ENCODE results near the gene TRAP1.
A peak's percentile ranks its signal among the peaks of the same experiment; 100 is the strongest.

The TRAP1 gene

DNA sequence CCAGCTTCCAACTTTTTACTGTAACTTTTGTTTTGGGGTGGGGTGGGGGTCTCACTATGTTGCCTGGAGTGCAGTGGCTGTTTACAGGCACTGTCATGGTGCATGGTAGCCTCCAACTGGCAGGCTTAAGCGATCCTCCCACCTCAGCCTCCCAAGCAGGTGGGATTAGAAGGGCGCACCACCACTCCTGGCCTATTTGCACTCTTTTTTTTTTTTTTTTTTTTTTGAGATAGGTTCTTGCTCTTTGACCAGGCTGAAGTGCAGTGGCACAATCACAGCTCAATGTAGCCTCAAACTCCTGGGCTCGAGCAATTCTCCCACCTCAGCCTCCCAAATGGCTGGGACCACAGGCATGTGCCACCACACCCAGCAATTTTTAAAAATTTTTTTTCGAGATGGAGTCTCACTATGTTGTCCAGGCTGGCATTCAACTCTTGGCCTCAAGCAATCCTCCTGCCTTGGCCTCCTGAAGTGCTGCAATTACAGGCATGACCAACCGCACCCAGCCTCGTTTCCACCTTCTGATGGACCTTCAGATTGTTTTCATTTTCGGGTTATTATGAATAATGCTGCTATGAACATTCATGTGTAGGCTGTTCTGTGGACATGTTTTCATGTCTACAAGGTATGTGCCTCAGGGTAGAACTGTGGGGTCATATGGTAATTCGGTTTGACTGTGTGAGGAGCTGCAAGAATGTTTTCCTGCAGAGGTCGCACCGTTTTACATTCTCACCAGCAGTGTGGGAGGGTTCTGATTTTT lies 10.9 kb downstream of the TRAP1 start:
- DNase-seq, result no peak

DNA sequence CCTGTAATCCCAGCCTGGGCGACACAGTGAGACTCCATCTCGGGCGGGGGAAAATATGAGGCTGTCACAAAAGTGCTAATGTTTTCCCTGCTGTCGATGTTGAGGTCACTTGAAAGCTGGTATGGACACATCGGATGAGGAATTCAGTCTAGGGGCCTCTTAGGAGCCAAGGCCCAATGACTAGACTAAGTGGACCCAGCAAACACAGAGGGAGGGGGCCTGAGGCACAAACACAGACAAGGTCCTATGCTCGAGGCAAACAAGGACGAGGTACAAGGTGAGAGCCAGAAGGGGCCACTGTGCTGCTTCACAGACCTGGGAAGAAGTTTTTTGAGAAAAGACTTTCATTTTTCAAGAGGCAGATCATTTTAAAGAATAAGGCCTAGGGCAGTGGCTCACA lies 15.2 kb downstream of the TRAP1 start:
- no peak for DNase-seq

DNA sequence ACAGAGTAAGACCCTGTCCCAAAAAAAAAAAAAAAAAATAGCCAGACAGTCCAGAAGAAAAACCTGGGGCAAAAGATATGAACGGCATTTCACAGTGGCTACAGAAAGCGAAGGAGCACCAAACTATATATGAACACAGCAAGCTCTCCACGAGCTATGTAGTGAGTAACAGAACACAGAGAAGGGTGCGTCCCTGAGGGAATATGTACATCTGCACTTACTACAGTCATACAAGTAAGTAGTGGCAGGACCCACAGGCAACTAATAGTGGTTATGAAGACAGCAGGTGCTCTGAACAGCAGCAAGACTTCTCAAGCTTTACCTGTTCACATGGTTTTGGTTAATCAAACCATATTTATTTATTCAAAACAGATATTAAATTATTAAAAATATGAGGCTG lies 15.8 kb downstream of the TRAP1 start:
- DNase-seq, result no peak

DNA sequence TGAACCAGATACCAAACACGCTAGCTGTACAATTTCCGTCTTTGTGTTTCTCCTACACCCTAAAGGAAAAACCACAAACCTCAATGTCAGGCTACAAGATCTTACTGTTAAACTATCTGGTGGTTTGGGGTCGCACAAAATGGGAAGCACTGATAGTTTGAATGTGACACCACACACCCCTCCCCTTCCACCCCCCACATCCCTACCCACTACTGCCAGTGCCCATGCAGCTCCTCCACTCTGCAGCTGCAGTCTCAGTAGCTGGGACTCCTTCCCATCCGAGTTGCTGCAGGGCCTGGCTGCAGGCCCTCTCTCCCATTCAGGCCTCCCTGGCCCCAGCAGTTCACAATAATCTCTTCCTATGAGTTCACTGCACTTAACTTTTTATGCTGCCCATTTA lies 18.4 kb downstream of the TRAP1 start:
- no peak for DNase-seq

DNA sequence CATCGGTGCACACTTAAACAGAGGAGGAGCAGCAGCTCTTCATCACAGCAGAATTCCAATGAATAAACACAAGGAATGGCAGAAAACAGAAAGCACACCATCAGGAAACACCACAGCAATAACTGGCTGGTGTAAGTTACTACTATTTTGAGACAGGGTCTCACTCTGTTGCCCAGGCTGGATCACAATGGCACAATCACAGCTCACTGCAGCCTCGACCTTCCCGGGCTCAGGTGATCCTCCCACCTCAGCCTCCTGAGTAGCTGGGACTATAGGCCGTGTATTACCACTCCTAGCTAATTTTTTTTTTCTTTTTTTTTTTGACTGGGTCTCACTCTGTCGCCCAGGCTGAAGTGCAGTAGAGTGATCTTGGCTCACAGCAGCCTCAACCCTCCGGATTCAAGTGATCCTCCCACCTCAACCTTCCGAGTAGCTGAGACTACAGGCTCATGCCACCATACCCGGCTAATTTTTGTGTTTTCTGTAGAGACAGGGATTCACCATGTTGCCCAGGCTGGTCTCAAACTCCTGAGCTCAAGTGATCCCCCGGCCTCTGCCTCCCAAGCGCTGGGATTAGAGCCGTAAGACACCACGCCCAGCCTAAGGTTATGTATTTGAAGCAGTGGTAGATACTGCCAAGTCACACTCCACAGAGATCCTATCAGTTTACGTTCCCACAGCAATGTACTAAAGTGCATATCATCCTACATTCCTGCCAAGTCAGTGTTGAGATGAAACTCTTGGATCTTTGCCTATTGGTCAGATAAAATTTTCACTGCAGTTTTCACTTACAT lies 20.7 kb downstream of the TRAP1 start:
- DNase-seq, result no peak

DNA sequence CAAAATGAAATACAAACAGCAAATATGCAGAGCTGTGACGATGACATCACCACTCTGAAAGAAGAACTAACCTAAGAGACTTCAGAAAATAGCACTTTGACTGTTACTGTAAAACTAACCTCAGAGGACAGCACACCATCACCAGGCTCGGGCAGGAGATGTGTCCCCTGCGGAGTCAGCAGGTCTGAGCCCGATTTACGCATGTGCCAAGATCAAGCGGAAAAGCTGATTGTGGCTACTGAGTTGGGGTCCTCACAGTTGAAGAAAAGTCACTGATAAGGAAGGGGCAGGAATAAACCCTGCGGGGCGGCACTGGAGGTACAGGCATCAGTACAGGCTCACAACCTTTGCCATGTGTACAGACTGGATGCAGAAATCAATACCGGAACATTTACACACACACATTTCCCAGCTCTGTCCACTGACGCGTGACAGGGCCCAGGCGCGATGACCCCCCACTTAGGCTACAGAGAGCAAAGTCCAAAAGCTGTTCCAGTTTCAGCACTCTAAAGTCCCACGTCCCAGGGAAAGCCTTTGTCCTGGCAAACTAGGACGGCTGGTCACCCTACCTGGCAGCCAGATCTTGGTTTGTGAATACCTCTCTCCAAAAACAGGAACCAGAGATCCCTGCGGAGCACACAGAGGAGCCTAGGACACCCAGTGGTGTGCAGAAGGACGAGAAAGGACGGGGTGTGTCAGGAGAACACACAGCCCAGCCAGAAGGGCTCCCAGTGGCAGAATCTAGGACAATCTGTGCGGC lies 21.5 kb downstream of the TRAP1 start:
- DNase-seq, result no peak

DNA sequence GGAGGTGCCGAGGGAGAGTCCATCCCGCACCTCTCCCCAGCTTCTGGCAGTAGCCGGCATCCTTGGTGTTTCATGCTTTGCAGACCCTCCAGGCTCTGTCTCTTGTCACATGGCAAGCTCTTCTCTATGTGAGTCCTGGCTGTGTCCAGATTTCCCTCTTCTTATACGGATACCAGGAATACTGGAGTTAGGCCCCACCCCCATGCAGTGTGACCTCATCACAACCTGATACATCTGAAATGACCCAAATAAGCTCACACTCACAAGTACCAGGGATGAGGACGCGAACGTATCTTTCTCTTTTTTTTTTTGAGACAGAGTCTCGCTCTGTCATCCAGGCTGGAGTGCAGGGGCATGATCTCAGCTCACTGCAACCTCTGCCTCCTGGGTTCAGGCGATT lies 23.3 kb downstream of the TRAP1 start:
- DNase-seq, result no peak

DNA sequence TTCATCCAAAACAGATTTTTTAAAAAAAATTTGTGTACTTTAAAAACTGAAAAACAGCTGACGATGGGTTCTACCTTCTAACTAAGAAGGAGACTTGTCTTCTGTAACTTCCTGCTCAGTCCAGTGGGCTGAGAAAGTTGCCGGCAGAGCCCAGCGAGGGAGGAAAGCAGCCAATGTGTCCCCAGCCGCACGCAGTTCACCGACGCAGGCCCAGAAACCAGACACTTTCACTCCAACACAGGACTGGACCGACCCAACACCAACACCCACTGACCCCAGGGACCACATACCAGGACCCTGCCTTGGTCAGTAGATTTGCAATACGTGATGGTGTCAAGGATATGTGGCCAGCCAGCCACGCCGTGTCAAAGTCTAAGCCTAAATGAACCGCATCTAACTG lies 25.6 kb downstream of the TRAP1 start:
- DNase-seq, result no peak

DNA sequence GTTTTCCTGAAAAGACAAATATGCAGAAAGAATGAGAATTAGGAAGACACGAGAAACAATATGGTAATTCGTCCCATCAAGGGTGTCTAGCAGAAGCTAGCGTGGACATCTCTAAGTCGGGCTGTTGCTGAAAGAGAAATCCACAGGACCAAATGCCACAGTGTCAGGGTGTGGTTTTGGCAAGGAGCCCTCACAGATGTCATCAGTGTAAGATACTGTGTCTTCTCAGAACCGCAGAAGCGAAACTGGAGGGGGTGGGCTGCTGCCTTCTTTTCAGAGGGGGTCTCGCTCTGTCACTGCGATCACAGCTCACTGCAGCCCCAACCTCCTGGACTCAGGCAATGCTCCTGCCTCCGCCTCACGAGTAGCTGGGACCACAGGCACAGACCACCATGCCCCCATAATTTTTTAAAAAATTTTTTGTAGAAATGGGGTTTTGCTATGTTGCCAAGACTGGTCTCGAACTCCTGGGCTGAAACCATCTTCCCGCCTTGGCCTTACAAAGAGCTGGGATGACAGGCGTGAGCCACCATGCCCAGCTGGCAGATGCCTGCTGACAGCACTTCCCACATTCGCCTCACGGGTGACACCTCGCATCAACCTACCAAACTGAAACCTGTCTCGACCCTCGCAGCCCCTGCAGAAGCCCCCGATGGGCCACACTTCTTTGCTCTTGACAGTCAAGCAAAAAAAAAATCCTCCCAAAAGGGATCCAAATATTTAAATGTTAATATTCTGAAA lies 26.2 kb downstream of the TRAP1 start:
- no peak for DNase-seq

DNA sequence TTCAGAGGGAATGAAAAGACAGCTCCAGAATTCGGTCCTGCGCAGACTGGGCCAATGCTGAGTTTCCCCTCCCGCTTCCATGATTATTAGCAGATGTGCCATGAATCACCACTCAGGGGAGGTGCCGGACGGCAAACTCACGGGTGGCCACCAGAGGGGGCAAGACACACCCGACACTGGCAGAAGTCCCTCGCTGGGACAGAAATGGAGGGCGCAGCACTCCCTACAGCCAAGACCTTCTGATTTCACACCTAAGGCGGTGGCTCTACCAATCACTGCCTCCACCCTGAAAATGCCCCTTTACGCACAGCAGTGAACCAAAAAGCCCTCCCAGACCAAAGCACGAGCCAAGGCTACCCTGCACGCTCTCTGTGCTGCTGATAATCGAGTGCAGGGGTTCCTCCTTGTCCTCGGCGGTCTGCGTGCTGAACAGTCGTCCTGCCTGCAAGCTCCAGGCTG lies 26.8 kb downstream of the TRAP1 start:
- DNase-seq, result peak; percentile 31

DNA sequence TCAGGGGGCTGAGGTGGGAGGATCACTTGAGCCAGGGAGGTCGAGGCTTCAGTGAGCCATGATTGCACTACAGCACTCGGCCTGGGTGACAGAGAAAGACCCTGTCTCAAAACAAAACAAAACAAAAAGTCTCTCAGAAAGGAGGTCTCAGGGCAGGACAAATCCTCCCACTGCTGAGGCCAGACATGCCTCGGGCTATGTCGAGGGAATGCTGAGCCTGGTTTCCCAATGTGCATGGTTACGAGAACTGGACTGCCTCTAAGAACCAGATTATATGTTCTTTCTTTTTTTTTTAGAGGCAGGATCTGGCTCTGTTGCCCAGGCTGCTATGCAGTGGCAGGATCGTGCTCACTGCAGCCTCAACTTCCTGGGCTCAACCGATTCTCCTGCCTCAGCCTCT lies 27.6 kb downstream of the TRAP1 start:
- no peak for DNase-seq

DNA sequence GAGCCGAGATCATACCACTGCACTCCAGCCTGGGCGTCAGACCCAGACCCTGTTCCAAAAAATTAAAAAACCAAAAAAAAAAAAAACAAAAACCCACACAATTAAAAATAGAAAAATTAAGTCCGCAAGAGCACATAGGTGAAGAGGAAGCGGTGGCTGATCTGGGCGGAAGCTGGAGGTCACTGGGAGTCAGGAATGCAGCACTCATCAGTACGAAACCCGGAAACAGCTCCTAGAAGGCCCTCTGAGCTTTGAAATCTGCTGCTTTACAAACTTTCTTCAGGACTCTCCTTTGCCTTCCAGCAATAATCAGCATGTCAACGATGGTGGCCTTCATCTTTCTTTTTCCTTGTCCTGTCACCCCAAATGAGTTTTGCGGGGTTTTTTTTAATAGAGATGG lies 29.5 kb downstream of the TRAP1 start:
- no peak for DNase-seq

DNA sequence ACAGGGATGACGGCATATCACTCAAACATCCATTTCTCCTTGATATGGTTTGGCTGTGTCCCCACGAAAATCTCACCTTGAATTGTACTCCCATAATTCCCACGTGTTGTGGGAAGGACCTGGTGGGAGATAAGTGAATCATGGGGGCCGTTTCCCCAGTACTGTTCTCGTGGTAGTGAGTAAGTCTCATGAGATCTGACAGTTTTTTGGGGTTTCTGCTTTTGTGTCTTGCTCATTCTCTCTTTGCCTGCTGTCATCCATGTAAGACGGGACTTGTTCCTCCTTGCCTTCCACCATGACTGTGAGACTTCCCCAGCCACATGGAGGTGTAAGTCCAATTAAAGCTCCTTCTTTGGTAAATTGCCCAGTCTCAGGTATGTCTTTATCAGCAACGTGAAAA lies 30.3 kb downstream of the TRAP1 start:
- DNase-seq, result no peak

DNA sequence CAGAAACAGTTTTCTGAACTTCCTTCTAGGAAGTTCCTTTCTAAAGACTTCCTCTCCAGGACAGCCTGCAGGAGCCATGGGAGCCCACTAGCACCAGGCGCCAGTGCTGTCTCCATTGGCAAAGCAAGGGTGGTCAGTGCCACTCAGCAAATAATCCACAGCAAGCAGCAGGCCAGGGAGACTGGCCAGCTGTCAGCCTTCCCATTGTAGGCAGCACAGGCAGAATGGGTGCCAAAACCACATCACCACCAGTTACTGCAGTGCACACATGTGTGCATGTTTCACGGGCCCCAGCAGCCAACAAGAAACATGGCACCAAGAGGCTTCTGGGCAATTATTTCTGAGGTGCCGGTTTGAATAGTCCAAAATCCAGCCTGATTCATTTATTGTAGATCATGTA lies 36.1 kb downstream of the TRAP1 start:
- no peak for DNase-seq

DNA sequence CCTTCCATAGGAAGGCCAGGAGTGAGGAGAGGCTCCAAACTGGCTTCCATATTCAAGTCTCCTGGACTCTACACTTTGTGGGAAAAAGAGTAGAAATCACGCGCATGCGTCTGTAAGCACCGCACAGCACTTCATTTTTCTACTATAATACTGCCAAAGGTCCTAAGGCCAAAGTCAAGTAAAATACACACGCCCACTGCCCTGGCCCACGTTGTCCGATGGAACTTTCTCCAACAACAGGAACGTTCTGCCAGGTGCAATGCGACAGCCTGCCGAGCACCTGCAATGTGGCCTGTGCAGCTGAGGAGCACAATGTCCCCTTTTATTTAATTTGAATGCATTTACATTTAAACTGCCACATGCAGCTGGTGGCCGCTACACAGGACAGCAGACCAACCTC lies 39.3 kb downstream of the TRAP1 start:
- DNase-seq, result no peak

DNA sequence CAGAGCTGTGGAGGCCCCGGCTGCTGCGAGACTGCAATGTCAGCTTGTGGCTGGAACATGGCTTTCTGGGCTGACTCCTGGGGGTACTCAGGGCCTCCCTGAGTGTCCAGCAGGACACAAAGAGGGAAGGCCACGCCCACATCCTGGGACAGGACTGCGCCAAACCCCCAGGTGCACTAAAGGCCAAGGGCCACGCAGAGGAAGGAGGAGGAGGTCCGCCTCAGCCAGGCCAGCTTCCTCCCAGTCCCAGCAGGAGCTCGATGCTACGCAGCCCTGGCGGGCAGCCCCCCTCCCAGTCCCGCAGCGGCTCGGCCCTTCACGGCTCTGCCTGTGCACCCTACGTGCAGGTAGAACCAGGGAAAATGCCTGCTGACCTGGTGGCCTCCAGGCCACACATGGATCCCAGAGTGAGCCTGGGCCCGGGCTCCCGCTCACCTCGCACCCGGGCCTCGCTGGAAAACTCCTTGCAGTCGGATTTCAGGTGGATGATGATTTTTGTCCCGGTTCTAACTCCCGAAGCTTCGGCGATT lies 41.7 kb downstream of the TRAP1 start:
- no peak for DNase-seq

DNA sequence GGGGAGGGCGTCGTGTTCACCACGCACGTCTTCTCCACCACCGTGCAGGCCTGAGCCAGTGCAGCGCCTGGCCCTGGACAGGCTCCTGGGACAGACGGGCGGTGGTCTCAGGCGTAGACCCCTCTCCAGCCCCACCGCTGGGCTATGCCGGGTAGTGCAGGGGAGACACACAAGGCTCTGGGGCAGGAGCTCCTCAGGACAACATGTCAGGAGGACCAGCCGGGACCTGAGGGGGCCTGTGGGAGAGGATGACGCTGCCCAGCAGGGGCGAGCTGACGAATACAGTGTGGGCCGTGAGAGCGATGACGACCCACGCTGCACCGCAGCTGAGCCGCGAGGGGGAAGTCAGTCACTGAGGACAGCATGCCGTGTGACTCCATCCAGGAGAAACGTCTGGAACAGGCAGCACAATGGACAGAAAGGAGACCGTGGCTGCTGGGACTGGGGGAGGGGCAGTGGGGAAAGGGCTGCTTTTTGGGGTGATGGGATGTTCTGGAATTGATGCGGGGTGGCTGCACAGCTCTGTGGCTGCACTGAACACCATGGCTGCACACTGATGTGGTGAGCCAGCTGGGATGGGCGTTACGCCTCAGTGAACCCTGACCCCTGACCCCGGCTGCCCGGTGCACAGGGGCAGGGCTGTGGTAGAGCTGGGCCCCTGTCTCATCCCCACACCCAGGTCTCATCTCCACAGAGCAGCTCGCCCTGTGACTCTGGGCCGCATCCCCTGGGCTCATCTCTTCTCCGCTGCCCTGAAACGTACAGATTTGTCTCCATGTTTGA lies 42.6 kb downstream of the TRAP1 start:
- no peak for DNase-seq

DNA sequence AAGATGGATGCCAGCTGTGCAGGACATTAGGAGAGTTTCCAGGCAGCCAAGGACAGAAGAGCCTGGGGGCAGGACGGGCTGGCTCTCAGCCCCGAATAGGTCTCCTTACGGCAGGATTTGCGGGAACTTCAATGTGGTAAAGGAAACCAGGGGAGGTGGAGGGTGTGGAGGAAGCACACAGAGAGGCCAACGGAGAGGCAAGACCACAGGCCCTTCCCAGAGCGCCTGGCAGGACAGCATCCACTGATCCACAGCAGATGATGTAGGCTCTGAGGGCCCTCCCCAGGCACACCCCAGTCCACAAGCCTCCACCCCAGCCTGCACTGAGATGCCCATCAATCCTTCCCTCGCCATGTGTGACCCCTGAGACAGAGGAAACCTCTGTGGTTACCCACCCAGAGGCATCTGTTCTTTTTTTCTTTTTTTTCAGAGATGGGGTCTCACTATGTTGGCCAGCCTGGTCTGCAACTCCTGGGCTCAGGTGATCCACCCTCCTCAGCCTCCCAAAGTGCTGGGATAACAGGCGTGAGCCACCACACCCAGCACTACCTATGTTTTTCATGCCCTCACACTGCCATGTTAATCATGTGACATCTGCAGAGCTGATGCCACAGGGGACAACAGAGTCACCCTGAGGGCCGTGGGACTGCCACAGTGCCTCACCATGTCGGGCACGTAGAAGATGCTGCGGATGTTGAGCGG lies 43.5 kb downstream of the TRAP1 start:
- DNase-seq, result no peak

DNA sequence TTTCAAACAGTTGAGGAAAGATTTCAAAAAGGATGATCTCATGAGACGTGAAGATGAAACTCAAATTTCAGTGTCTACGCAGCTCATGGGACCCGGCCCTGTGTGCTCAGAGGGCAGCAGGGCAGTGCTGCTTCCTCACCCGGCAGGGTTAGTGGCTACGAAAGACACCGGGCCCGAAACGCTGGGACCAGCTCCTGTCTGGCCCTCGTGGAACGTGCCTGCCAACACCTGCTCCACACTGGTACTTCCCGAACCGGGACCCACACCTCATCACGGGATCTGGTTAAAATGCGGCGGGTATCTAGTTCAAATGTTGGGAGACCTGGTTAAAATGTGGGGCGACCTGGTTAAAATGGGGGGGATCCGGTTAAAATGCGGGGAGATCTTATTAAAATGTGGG lies 44.1 kb downstream of the TRAP1 start:
- DNase-seq, result no peak

DNA sequence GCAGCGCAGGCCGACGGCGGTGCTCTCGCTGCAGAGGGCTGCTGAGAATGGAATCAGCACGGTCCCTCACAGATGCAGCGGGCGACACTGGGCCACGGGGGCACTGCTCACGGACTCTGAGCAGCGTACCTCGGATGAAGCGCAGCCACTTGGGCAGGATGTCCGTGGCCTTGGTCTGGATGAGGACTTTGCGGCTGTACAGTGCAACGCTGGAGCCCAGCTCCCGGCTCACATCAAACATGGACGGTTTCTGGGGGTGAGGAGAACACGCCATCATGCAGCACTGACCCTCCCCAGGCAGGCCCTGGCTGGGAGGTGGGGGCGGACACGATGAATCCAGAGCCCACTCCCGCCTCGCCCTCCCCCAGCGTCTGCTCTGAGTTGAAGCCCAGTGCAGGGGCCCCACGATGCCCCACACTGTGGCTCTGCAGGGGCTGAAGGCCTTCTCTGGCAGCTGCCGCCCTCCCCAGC lies 44.7 kb downstream of the TRAP1 start:
- no peak for DNase-seq

DNA sequence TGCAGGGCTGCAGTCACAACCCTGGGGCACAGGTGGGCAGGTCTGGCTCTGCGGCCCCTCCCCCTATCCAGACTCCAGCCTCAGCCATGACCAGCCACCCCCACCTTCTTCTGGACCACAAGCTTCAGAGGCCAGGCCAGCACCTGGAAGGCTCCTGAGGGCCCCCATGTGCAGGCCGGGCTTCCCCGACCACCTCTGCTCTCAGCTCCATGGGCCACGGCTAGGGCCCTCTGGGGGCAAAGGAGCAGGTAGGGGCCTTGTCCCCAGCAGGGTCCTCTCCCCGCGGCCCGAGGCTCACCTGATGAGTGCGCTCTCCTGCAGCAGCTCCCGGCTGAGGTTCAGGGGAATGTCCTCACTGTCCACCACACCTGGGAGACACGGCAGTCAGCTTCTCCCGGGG lies 45.9 kb downstream of the TRAP1 start:
- no peak for DNase-seq

Measured in NCI-H1105 (cell line).